Measurements from ENCODE around the gene FAM227B.
"Not testable (repeated sequence)": the region's sequence is repeated elsewhere in the genome, so short reads cannot be mapped to it uniquely, and the experiment has no call there.

The FAM227B gene

GRCh38 chr15:49361370-49361769 is 259.2 kb downstream of the FAM227B start:
- DNase-seq: no peak

DNA sequence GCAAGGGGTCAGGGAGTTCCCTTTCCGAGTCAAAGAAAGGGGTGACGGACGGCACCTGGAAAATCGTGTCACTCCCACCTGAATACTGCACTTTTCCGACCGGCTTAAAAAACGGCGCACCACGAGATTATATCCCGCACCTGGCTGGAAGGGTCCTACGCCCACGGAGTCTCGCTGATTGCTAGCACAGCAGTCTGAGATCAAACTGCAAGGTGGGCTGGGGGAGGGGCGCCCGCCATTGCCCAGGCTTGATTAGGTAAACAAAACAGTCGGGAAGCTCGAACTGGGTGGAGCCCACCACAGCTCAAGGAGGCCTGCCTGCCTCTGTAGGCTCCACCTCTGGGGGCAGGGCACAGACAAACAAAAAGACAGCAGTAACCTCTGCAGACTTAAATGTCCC is 266.2 kb downstream of the FAM227B start:
- DNase-seq: not testable (repeated sequence)

DNA sequence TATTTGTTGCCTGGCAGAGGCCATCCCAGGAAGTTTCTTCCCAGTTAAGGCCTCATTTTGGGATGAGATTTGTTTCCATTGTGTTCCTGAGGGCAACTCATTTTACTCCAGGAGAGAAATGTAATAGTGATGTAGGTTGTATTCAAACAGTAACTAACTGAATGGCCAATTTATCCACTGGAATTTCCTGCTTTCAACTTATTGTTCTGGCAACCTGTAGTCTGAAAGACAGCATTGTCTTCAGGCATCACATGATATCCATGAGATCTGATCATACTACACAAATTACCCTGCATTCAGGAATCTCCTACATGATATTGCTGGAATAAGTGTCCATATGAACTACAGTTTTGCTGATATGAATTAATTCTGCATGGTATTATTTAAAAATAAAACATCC is 277.1 kb downstream of the FAM227B start:
- DNase-seq: no peak

DNA sequence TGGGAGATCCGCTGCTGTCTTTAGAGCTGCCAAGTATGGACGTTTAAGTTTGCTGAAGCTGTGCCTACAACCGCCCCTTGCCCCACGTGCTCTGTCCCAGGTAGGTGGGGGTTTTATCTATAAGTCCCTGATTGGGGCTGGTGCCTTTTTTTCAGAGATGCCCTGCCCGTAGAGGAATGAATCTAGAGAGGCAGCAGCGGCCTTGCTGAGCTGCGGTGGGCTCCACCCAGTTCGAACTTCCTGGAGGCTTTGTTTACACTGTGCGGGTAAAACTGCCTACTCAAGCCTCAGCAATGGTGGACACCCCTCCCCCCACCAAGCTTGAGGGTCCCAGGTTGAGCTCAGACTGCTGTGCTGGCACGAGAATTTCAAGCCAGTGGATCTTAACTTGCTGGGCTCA is 281.0 kb downstream of the FAM227B start:
- no peak for DNase-seq

DNA sequence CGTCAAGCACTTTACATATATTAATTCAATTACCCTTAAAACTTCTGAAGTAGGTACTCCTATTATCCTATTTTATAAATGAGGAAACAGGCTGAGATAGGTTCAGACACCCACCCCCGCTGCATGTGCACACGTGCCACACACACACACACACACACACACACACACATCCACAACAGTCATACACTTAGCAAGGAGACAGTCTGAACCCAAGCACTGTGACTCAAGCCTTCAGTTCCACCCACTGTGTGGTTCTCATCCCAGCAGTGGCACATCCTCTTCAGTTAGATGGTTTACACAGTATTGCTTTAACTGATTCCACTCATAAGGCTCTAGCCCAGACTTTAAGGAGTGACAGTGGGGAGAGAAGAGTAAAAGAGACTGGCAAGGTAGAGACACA is 288.7 kb downstream of the FAM227B start:
- peak; percentile 35 for DNase-seq

- no peak for DNase-seq
Observed at GRCh38 chr15:49331442-49331841, 289.2 kb downstream of the FAM227B start.

DNA sequence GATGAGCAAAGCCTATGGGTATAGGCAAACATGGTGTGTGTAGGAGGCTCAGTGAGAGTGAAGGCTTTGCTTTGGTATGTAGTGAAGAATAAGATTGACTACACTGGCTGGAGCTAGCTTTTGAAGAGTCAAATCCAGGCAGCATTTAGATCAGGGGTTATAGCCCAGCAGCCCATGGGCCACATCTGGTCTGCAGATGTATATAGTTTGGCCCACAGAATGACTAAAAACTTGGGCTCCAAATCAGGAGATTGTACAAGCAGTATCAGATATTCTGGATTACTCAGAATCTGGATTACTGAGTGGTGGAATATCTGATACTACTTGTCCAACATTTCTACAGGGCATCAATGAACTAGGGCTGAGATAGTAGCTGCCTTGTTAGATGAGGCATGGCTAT is 290.5 kb downstream of the FAM227B start:
- DNase-seq: no peak

GRCh38 chr15:49328941-49329340 is 291.7 kb downstream of the FAM227B start:
- DNase-seq: no peak

GRCh38 chr15:49327927-49328326 is 292.7 kb downstream of the FAM227B start:
- DNase-seq: no peak

DNA sequence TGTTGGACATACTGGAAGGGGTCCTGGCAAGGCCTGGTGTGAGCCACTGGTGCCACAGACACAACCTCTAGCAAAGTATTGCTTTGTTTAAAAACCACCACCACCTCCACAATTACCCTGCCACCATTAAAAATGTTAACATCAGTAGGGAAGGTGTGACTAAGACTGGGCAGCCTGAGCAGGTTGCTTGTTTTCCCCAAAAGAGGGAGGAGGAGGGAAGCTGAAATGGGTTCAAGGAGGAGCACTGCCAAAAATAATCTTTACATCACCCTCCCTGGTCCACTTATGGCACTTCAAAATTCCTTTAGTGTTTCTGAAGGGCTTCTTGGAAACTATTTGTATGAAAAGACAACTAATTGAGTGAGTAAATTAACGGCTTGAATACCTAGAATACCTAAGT is 297.4 kb downstream of the FAM227B start:
- peak; percentile 39 for DNase-seq

GRCh38 chr15:49320351-49320750 is 300.3 kb downstream of the FAM227B start:
- no peak for DNase-seq

DNA sequence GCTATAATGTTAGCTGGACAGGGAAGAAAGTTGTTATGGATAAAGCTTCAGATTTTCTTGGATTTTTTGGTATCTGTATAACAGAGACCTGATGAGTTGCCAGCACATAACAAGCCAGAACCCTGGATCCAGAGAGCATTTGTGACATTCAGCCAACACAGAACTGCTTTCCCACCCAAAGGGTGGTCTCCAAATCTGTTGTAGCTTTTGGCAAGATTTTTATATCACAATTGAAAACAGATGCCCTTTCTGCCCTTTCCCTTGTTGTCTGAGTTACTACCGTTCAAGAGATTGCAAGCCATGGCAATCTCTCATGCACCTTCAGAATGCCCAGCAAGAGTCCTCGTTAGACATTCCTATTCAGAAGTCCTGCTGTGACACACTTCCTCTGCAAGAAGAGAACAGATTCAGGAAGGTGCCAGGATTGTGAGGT is 305.2 kb downstream of the FAM227B start:
- DNase-seq: peak; percentile 22

DNA sequence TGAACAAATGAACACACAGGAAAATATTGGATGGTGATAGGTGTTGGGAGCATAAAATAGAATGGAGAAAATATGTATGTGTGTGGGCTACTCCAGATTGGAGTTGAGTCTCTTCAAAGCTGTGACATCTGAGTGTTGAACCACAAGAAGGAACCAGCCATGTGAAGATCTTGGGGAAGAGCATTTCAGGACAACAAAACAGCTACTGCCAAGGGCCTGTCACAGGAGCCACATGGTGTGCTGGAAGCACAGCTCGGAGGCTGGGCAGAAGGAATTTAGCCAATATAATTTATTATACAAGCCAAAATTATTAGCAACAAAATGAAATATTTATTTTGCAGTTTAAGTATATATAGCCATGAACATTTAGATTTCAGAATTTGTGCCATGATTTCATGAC is 305.9 kb downstream of the FAM227B start:
- no peak for DNase-seq

DNA sequence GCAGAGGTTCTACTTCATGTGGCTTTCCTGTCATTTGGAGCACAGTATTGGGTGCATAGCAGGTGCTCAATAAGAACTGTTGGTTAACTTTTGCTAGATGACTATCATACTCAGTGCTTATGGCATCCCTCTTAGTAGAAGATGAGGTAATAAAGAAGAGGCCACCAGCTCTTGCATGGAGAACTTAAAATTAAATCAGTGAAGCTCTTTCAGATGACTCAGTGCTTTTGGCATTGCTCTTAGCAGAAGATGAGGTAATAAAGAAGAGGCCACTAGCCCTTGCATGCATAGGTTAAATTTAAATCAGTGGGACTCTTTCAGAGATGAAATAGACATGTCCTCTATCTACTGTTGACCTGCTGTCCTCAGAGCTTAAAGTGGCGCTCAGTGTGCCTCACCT is 307.0 kb downstream of the FAM227B start:
- DNase-seq: peak; percentile 81

DNA sequence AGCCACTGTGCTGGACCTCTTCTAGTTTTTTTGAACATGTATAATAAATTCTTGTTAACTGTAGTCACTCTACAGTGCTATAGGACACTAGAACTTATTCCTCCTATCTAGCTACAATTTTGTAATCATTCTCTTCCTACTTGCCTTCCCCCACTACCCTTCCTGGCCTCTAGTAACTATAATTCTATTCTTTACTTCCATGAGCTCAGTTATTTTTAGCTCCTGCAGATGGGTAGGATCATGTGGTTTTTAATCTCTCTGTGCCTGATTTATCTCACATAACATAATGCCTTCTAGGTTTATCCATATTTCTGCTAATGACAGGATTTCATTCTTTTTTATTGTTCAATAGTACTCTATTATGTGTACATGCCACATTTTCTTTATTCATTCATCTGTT is 310.7 kb downstream of the FAM227B start:
- peak; percentile 12 for DNase-seq

DNA sequence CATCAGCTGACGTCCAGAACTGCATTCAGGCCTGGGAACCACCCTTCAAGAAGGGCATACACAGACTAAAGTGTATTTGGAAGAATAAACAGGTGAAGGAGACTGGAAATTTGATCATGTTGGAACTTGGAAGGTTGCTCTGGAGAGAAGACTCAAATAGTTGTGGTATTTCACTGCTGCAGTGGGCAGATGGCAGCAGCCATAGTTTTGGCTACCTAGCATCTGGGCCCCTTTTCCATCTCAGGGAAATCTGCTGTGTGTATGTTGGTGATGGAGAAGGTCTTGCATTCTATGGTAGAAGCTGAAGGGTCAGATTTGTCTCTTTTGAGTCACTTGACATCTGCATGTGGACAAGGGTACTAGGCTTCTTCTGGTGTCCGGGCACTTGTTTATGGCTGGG is 311.9 kb downstream of the FAM227B start:
- DNase-seq: no peak

DNA sequence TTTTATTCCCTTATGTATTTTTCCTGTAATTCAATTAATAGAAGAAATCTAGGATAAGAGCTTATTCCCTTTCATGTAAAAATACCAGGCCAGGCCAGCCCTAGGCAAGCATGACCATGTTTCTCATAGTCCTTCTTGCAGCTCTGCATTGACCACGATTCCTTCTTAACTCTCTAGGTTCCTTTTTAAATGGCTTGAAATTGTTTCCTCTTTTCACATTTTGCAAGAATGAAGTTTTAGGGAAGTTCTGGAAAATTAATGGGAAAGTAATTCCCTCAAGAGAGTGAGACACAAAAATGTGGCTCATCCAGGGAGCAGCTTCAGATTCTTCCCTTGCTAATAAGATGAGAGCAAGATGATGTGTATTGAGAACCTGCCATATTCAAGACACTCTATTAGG is 314.1 kb downstream of the FAM227B start:
- DNase-seq: no peak

- DNase-seq: no peak
Observed at GRCh38 chr15:49303003-49303402, 317.6 kb downstream of the FAM227B start.

DNA sequence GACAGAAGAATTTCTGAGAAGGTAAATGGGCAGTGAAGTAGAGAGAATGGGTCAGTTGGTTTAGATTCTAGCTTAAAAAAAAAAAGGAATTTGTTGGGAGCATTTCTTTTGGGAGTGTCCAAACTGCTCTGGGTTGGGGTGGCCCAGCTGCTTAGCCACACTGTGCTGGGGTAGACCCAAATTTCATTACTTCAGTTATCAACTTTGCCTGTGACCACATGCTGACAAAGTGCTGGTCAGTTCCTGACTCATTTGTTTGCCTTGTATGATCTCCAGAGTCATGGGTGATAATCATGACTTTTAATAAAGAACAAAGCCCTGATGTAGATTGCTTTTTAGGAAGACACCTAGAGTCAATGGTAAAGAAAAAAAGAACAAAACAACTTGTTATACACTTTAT is 319.1 kb downstream of the FAM227B start:
- no peak for DNase-seq

- no peak for DNase-seq
Observed at GRCh38 chr15:49300856-49301255, 319.8 kb downstream of the FAM227B start.

DNA sequence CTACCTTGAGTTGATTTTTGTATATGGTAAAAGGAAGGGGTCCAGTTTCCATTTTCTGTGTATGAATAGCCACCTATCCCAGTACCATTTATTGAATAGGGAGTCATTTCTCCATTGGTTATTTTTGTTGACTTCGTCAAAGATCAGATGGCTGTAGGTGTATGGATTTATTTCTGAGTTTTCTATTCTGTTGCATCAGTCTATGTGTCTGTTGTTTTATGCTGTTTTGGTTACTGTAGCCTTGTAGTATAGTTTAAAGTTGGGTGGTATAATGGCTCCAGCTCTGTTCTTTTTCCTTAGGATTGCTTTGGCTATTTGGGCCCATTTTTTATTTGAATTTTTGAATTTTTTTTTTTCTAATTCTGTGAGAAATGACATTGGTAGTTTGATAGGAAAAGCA is 323.0 kb downstream of the FAM227B start:
- DNase-seq: no peak

GRCh38 chr15:49296258-49296657 is 324.4 kb downstream of the FAM227B start:
- DNase-seq: no peak

- DNase-seq: no peak
Observed at GRCh38 chr15:49293941-49294340, 326.7 kb downstream of the FAM227B start.

- DNase-seq: no peak
Observed at GRCh38 chr15:49290191-49290590, 330.4 kb downstream of the FAM227B start.

GRCh38 chr15:49288391-49288790 is 332.2 kb downstream of the FAM227B start:
- DNase-seq: no peak

GRCh38 chr15:49287481-49287880 is 333.1 kb downstream of the FAM227B start:
- no peak for DNase-seq

All from fibroblast of skin of right quadriceps (primary cell).